B cell (primary cell): ENCODE measurements around the gene ARHGAP33. TPM values are rescaled to one million over a fixed set of nuclear protein-coding genes. Genes with fewer than 3 reads are reported as not detected.

Experiments used
- ATAC-seq: fragments of 200-7000 bp; cut with Tn5 transposase; one replicate; pipeline ENCODE4 v1.10.0; 2021; ENCODE audit warnings: low read depth, mild to moderate bottlenecking, moderate number of reproducible peaks, moderate library complexity
- CTCF ChIA-PET: fragments of 350-600 bp; sonication (Branson Sonifier 250); formaldehyde crosslinking; loops from one replicate; lab custom pipeline; 2021; ENCODE audit warnings: antibody characterized with exemption, inconsistent platforms; lab: Charles Lee
- POLR2A ChIA-PET: fragments of 350-600 bp; sonication (Branson Sonifier 250); formaldehyde crosslinking; loops from one replicate; lab custom pipeline; 2021; ENCODE audit warnings: antibody characterized with exemption; lab: Charles Lee
- DNase-seq: peaks from one replicate; pipeline ENCODE4 v3.0.0; 2013
- H2AFZ ChIP-seq: 2 replicates; pipeline ENCODE4 v1.6.1; 2012; ENCODE audit warnings: mild to moderate bottlenecking, low read depth, low read length; ENCODE audit not compliant: insufficient read depth, poor library complexity, severe bottlenecking
- H3K27ac ChIP-seq, 2 donors: 1 replicate in 1 of 2; 2 replicates in 1 of 2; pipeline ENCODE4 v1.5.1; 2012 to 2013; ENCODE audit warnings: low read length in 2 of 2, mild to moderate bottlenecking in 2 of 2, moderate library complexity in 1 of 2
- H3K27me3 ChIP-seq, 4 experiments: fragments of 200-600 bp in 1 of 4; sonication (generic) in 1 of 4; replicated peaks in 1 of 4; 1 replicate in 2 of 4; 2 replicates in 2 of 4; pipeline versions ENCODE4 v1.6.1 to v1.7.0; 2013 to 2016; ENCODE audit warnings: low read length in 3 of 4, mild to moderate bottlenecking in 2 of 4, mixed read lengths in 1 of 4, moderate library complexity in 1 of 4; ENCODE audit not compliant: insufficient read depth in 4 of 4, control insufficient read depth in 3 of 4; ENCODE audit errors: control extremely low read depth in 1 of 4
- H3K36me3 ChIP-seq, 2 experiments: replicated peaks in 1 of 2; 1 replicate in 1 of 2; 2 replicates in 1 of 2; pipeline versions ENCODE4 v1.6.1 to v1.7.1; 2013; ENCODE audit warnings: low read length in 1 of 2; ENCODE audit not compliant: insufficient read depth in 2 of 2, control insufficient read depth in 1 of 2; ENCODE audit errors: control extremely low read depth in 1 of 2, extremely low read depth in 1 of 2
- H3K4me1 ChIP-seq, 2 donors: fragments of 200-600 bp in 1 of 2; sonication (generic) in 1 of 2; 1 replicate in 1 of 2; 2 replicates in 1 of 2; pipeline versions ENCODE4 v1.5.1 to v1.6.1; 2013 to 2017; ENCODE audit warnings: low read length in 2 of 2; ENCODE audit not compliant: control insufficient read depth in 2 of 2, insufficient read depth in 2 of 2
- H3K4me2 ChIP-seq: replicated peaks from 2 replicates; pipeline ENCODE3; 2012; ENCODE audit warnings: mild to moderate bottlenecking, low read depth, low read length; ENCODE audit not compliant: poor library complexity, severe bottlenecking
- H3K4me3 ChIP-seq, 5 experiments: fragments of 200-600 bp in 1 of 5; sonication (generic) in 1 of 5; 1 replicate in 3 of 5; 2 replicates in 2 of 5; pipeline versions ENCODE4 v1.5.1 to v1.7.0; 2011 to 2016; ENCODE audit warnings: low read length in 4 of 5, mild to moderate bottlenecking in 4 of 5, low read depth in 2 of 5, control low read depth in 1 of 5, moderate library complexity in 1 of 5; ENCODE audit not compliant: insufficient read depth in 1 of 5; ENCODE audit errors: control extremely low read depth in 1 of 5, extremely low read depth in 1 of 5
- H3K79me2 ChIP-seq: fragments of 200-600 bp; sonication (generic); one replicate; pipeline ENCODE4 v1.6.0; 2016; ENCODE audit warnings: low read length; ENCODE audit not compliant: control insufficient read depth, insufficient read depth
- H3K9ac ChIP-seq: fragments of 200-600 bp; sonication (generic); 2 replicates; pipeline ENCODE4 v1.6.1; 2017; ENCODE audit warnings: mild to moderate bottlenecking, low read length, moderate library complexity
- H3K9me3 ChIP-seq, 3 donors: one replicate each; pipeline versions ENCODE4 v1.6.1 to v1.7.1; 2013; ENCODE audit warnings: low read length in 2 of 3; ENCODE audit not compliant: control insufficient read depth in 2 of 3, insufficient read depth in 1 of 3; ENCODE audit errors: control extremely low read depth in 1 of 3
- H4K20me1 ChIP-seq: 2 replicates; pipeline ENCODE4 v1.6.0; 2012; ENCODE audit warnings: mild to moderate bottlenecking, low read length; ENCODE audit not compliant: insufficient read depth, control insufficient read depth, poor library complexity, severe bottlenecking
- H3K27ac Mint-ChIP-seq: one replicate; pipeline ENCODE4 v1.8.0; 2021; ENCODE audit warnings: mixed read lengths
- H3K27me3 Mint-ChIP-seq: one replicate; pipeline ENCODE4 v1.8.0; 2021; ENCODE audit warnings: mixed read lengths
- H3K4me1 Mint-ChIP-seq: one replicate; pipeline ENCODE4 v1.8.0; 2021; ENCODE audit warnings: mixed read lengths
- H3K4me3 Mint-ChIP-seq: one replicate; pipeline ENCODE4 v1.8.0; 2021; ENCODE audit warnings: mixed read lengths
- H3K9me3 Mint-ChIP-seq: one replicate; pipeline ENCODE4 v1.8.0; 2022; ENCODE audit warnings: mixed read lengths; ENCODE audit not compliant: insufficient read depth
- EZH2 ChIP-seq: IDR thresholded peaks from 2 replicates; pipeline ENCODE4 v1.6.1; 2012; ENCODE audit warnings: borderline replicate concordance, low read depth, mild to moderate bottlenecking, moderate library complexity, low read length; ENCODE audit not compliant: insufficient read depth, poor library complexity, severe bottlenecking
- WGBS: methylation state at CpG from one replicate; pipeline ENCODE4 v1.1.5; 2013; ENCODE audit warnings: missing lambda C conversion rate; ENCODE audit not compliant: insufficient coverage; 5-methylcytosine and 5-hydroxymethylcytosine counted together
- intact Hi-C: fragments of 100-400 bp; cut with micrococcal nuclease; formaldehyde crosslinking; loops from one replicate; pipeline ENCODE4 v1.10.0; 2022
- polyA plus RNA-seq: library from polyadenylated mRNA; depleted of rRNA; stranded (reverse); fragments of >200 nt; gene quantifications from 2 replicates; pipeline ENCODE4 v1.2.3, GENCODE V29; 2012
- total RNA-seq, 2 donors: library from RNA; stranded (reverse); fragments of 120-200 nt in 1 of 2; gene quantifications; 1 replicate in 1 of 2; 2 replicates in 1 of 2; pipeline versions ENCODE4 v1.2.3 to v1.2.4, GENCODE V29; 2013 to 2022
- TF ChIP-seq, protein P1 (sequence below): fragments of 200-600 bp; IDR thresholded peaks from one replicate; pipeline ENCODE4 v1.8.0; 2022; ENCODE audit warnings: antibody characterized with exemption, mild to moderate bottlenecking

ARHGAP33 gene
- total and polyA plus RNA-seq, 2 donors (not counting 1 experiment from before 2014, with no cell fraction given) = 18.2 to 27.8 TPM

DNA sequence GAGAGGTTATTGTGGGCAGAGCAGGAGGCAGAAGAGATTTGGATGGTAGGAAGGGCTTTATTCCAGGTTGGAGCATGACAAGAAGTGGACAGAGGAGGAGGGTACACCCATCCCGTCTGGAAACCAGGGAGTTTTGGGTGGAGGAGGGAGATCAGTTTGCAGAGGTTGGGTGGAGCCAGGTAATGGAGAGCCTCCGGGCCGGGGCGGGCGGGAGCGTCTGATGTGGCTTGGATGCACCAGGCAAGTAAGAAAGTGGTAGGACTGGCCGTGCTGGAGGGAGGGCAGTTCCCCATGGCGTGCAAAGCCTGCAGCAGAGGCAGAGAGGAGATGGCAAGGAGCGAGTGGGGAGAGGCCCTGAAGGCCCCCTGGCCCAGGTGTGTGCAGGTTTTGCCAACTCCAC is 44.0 kb upstream of the ARHGAP33 start:
- H3K27ac Mint-ChIP-seq = no peak overlapping the region
- ChIA-PET CTCF (no interaction called here), POLR2A (no interaction called here)
- peaks cover 49% of the 10 kb centered on the region for H3K79me2 ChIP-seq
- H3K9me3 Mint-ChIP-seq = no peaks in the 10 kb centered on the region
- no peak overlapping the region for H3K4me3 ChIP-seq
- no peaks in the 10 kb centered on the region for H3K27me3 ChIP-seq
- peaks cover 8% of the 10 kb centered on the region for H3K4me1 Mint-ChIP-seq
- H3K27me3 Mint-ChIP-seq = no peaks in the 10 kb centered on the region
- H4K20me1 ChIP-seq = peaks cover 46% of the 10 kb centered on the region
- no peaks in the 10 kb centered on the region for H3K4me1 ChIP-seq
- intact Hi-C loops = no loop called here
- H3K4me3 Mint-ChIP-seq = no peak overlapping the region
- no peak overlapping the region for H3K9ac ChIP-seq
- no peak for TF ChIP-seq EZH2
- TF ChIP-seq, protein P1, sequence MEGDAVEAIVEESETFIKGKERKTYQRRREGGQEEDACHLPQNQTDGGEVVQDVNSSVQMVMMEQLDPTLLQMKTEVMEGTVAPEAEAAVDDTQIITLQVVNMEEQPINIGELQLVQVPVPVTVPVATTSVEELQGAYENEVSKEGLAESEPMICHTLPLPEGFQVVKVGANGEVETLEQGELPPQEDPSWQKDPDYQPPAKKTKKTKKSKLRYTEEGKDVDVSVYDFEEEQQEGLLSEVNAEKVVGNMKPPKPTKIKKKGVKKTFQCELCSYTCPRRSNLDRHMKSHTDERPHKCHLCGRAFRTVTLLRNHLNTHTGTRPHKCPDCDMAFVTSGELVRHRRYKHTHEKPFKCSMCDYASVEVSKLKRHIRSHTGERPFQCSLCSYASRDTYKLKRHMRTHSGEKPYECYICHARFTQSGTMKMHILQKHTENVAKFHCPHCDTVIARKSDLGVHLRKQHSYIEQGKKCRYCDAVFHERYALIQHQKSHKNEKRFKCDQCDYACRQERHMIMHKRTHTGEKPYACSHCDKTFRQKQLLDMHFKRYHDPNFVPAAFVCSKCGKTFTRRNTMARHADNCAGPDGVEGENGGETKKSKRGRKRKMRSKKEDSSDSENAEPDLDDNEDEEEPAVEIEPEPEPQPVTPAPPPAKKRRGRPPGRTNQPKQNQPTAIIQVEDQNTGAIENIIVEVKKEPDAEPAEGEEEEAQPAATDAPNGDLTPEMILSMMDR = no peak
- H2AFZ ChIP-seq = no peak overlapping the region
- WGBS = 98% methylated on average over 9 of the region's 9 CpGs
- DNase-seq (no peak), ATAC-seq (no peak)
- H3K9me3 ChIP-seq = no peaks in the 10 kb centered on the region
- no peak overlapping the region for H3K4me2 ChIP-seq
- no peak overlapping the region for H3K27ac ChIP-seq
- peaks cover 5 to 80% of the 10 kb centered on the region in 2 experiments for H3K36me3 ChIP-seq

DNA sequence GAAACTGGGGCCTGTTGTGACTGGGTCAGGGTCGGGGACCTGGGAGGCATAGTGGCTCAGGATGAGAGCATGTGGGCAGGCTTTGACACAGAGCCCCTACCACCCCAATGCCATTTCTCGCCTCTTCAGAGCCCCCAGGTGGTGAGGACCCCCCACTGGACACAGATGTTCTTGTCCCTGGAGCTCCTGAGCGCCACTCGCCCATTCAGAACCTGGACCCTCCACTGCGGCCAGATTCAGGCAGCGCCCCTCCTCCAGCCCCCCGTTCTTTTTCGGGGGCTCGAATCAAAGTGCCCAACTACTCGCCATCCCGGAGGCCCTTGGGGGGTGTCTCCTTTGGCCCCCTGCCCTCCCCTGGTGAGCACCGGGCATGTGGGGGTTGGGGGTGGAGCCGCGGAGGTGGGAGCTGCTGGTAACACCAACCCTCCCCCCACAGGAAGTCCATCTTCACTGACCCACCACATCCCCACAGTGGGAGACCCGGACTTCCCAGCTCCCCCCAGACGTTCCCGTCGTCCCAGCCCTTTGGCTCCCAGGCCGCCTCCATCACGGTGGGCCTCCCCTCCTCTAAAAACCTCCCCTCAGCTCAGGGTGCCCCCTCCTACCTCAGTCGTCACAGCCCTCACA is 43.5 kb upstream of the ARHGAP33 start:
- Mint-ChIP-seq H3K4me1 (peaks cover 12% of the 10 kb centered on the region), H3K27ac (no peak overlapping the region), H3K4me3 (no peak overlapping the region), H3K27me3 (no peaks in the 10 kb centered on the region), H3K9me3 (no peaks in the 10 kb centered on the region)
- H3K4me2 ChIP-seq = no peak overlapping the region
- no peak overlapping the region for H3K9ac ChIP-seq
- whole genome bisulfite sequencing = 96% methylated on average over 11 of the region's 21 CpGs
- POLR2A ChIA-PET = interaction anchor here (0.7 kb wide), 1 partner anchor 9 kb away, joined by 3 read pairs; no protein-coding TSS in a partner anchor
- no peaks in the 10 kb centered on the region for H3K9me3 ChIP-seq
- H3K79me2 ChIP-seq = peaks cover 49% of the 10 kb centered on the region
- no peaks in the 10 kb centered on the region for H3K27me3 ChIP-seq
- no peak overlapping the region for H3K27ac ChIP-seq
- H4K20me1 ChIP-seq = peaks cover 46% of the 10 kb centered on the region
- CTCF ChIA-PET = interaction anchor here (1.0 kb wide), 1 partner anchor 9 kb away, joined by 4 read pairs; no protein-coding TSS in a partner anchor
- peaks cover under 1 to 5% of the 10 kb centered on the region in 2 donors for H3K4me1 ChIP-seq
- DNase-seq = no peak
- ATAC-seq = no peak
- H2AFZ ChIP-seq = no peak overlapping the region
- H3K4me3 ChIP-seq = no peak overlapping the region
- intact Hi-C loops = no loop called here
- H3K36me3 ChIP-seq = peaks cover 5 to 82% of the 10 kb centered on the region in 2 experiments
- TF ChIP-seq, protein P1 = no peak
- TF ChIP-seq EZH2 = no peak
